ENCODE measurements around the gene JRKL. TPM values are rescaled to one million over a fixed set of nuclear protein-coding genes. Genes with fewer than 3 reads are reported as not detected.

Gene JRKL
- total RNA-seq, 1 donor from 2014 or later: 10.2 TPM

- Mint-ChIP-seq H3K27ac (no peak overlapping the region), H3K4me1 (ENCODE audit: low read depth) (peaks cover 6% of the 10 kb centered on the region), H3K9me3 (no peaks in the 10 kb centered on the region), H3K36me3 (ENCODE audit: low read depth) (peaks cover 19% of the 10 kb centered on the region), H3K27me3 (ENCODE audit: insufficient read depth) (no peaks in the 10 kb centered on the region), H3K4me3 (no peak overlapping the region)
- no peak for DNase-seq (ENCODE audit: low spot score)
- intact Hi-C loops (cut with micrococcal nuclease): no loop called here
Measured at GRCh38 chr11:96367342-96367741, 22.5 kb upstream of the JRKL start.

GRCh38 chr11:96373826-96374225, 16.0 kb upstream of the JRKL start:
- Mint-ChIP-seq H3K9me3 (no peaks in the 10 kb centered on the region), H3K4me3 (no peak overlapping the region), H3K36me3 (ENCODE audit: low read depth) (peaks cover 37% of the 10 kb centered on the region), H3K4me1 (ENCODE audit: low read depth) (peaks cover 11% of the 10 kb centered on the region), H3K27me3 (ENCODE audit: insufficient read depth) (no peaks in the 10 kb centered on the region), H3K27ac (no peak overlapping the region)
- DNase-seq (ENCODE audit: low spot score): no peak
- intact Hi-C loops (cut with micrococcal nuclease): no loop called here

GRCh38 chr11:96376796-96377195, 13.0 kb upstream of the JRKL start:
- H3K4me1 Mint-ChIP-seq (ENCODE audit: low read depth): peaks cover 11% of the 10 kb centered on the region
- H3K27ac Mint-ChIP-seq: no peak overlapping the region
- no peak overlapping the region for H3K4me3 Mint-ChIP-seq
- intact Hi-C loops (cut with micrococcal nuclease): no loop called here
- peaks cover 39% of the 10 kb centered on the region for H3K36me3 Mint-ChIP-seq (ENCODE audit: low read depth)
- no peaks in the 10 kb centered on the region for H3K27me3 Mint-ChIP-seq (ENCODE audit: insufficient read depth)
- no peaks in the 10 kb centered on the region for H3K9me3 Mint-ChIP-seq
- no peak for DNase-seq (ENCODE audit: low spot score)

- no peaks in the 10 kb centered on the region for H3K9me3 Mint-ChIP-seq
- peak overlapping the region; percentile 52 for H3K4me3 Mint-ChIP-seq
- peaks cover 32% of the 10 kb centered on the region for H3K36me3 Mint-ChIP-seq (ENCODE audit: low read depth)
- DNase-seq (ENCODE audit: low spot score): no peak
- intact Hi-C loops (cut with micrococcal nuclease): no loop called here
- peak overlapping the region; percentile 1 for H3K27ac Mint-ChIP-seq
- no peaks in the 10 kb centered on the region for H3K27me3 Mint-ChIP-seq (ENCODE audit: insufficient read depth)
- peaks cover 50% of the 10 kb centered on the region for H3K4me1 Mint-ChIP-seq (ENCODE audit: low read depth)
Measured at GRCh38 chr11:96384156-96384555, 5.7 kb upstream of the JRKL start.

- intact Hi-C loops (cut with micrococcal nuclease): no loop called here
- DNase-seq (ENCODE audit: low spot score): no peak
- H3K4me3 Mint-ChIP-seq: no peak overlapping the region
- H3K27me3 Mint-ChIP-seq (ENCODE audit: insufficient read depth): no peaks in the 10 kb centered on the region
- H3K27ac Mint-ChIP-seq: no peak overlapping the region
- no peaks in the 10 kb centered on the region for H3K9me3 Mint-ChIP-seq
- peaks cover 27% of the 10 kb centered on the region for H3K36me3 Mint-ChIP-seq (ENCODE audit: low read depth)
- peaks cover 50% of the 10 kb centered on the region for H3K4me1 Mint-ChIP-seq (ENCODE audit: low read depth)
Measured at GRCh38 chr11:96385187-96385586, 4.6 kb upstream of the JRKL start.

- H3K27me3 Mint-ChIP-seq (ENCODE audit: insufficient read depth): no peaks in the 10 kb centered on the region
- intact Hi-C loops (cut with micrococcal nuclease): loop anchor here (1.0 kb wide), 7 partner anchors 46 to 1416 kb away; partner anchors contain the start of genes CEP57, CWC15, KDM4D and MAML2
- peak overlapping the region; percentile 95 for H3K4me3 Mint-ChIP-seq
- H3K36me3 Mint-ChIP-seq (ENCODE audit: low read depth): peaks cover 25% of the 10 kb centered on the region
- H3K4me1 Mint-ChIP-seq (ENCODE audit: low read depth): peaks cover 67% of the 10 kb centered on the region
- DNase-seq (ENCODE audit: low spot score): no peak
- peak overlapping the region; percentile 85 for H3K27ac Mint-ChIP-seq
- H3K9me3 Mint-ChIP-seq: no peaks in the 10 kb centered on the region
Measured at GRCh38 chr11:96388891-96389719, 708 bp upstream of the JRKL start.

GRCh38 chr11:96390488-96390792, 627 bp downstream of the JRKL start:
- DNase-seq (ENCODE audit: low spot score): no peak
- H3K9me3 Mint-ChIP-seq: no peaks in the 10 kb centered on the region
- intact Hi-C loops (cut with micrococcal nuclease): loop anchor here (2.0 kb wide), 2 partner anchors 378 to 466 kb away; partner anchors contain the start of gene MTMR2
- H3K27ac Mint-ChIP-seq: peak overlapping the region; percentile 85
- H3K4me1 Mint-ChIP-seq (ENCODE audit: low read depth): peaks cover 59% of the 10 kb centered on the region
- H3K4me3 Mint-ChIP-seq: peak overlapping the region; percentile 95
- peaks cover 16% of the 10 kb centered on the region for H3K36me3 Mint-ChIP-seq (ENCODE audit: low read depth)
- no peaks in the 10 kb centered on the region for H3K27me3 Mint-ChIP-seq (ENCODE audit: insufficient read depth)

- Mint-ChIP-seq H3K36me3 (ENCODE audit: low read depth) (peaks cover 15% of the 10 kb centered on the region), H3K27me3 (ENCODE audit: insufficient read depth) (no peaks in the 10 kb centered on the region), H3K4me1 (ENCODE audit: low read depth) (peaks cover 53% of the 10 kb centered on the region), H3K9me3 (no peaks in the 10 kb centered on the region), H3K27ac (no peak overlapping the region), H3K4me3 (peak overlapping the region; percentile 95)
- intact Hi-C loops (cut with micrococcal nuclease): loop anchor here (2.0 kb wide), 3 partner anchors 35 to 467 kb away; partner anchors contain the start of gene MTMR2
- DNase-seq (ENCODE audit: low spot score): no peak
Measured at GRCh38 chr11:96391698-96392307, 2.0 kb downstream of the JRKL start.

- Mint-ChIP-seq H3K4me1 (ENCODE audit: low read depth) (peaks cover 32% of the 10 kb centered on the region), H3K9me3 (no peaks in the 10 kb centered on the region), H3K27ac (no peak overlapping the region), H3K27me3 (ENCODE audit: insufficient read depth) (no peaks in the 10 kb centered on the region), H3K36me3 (ENCODE audit: low read depth) (peaks cover 12% of the 10 kb centered on the region), H3K4me3 (no peak overlapping the region)
- intact Hi-C loops (cut with micrococcal nuclease): loop anchor here (1.0 to 2.0 kb wide), 4 partner anchors 33 to 558 kb away; no protein-coding TSS in a partner anchor
- DNase-seq (ENCODE audit: low spot score): no peak
Measured at GRCh38 chr11:96393753-96394348, 4.0 kb downstream of the JRKL start.

GRCh38 chr11:96394773-96395172, 5.0 kb downstream of the JRKL start:
- no peak overlapping the region for H3K27ac Mint-ChIP-seq
- peaks cover 12% of the 10 kb centered on the region for H3K36me3 Mint-ChIP-seq (ENCODE audit: low read depth)
- peaks cover 29% of the 10 kb centered on the region for H3K4me1 Mint-ChIP-seq (ENCODE audit: low read depth)
- intact Hi-C loops (cut with micrococcal nuclease): loop anchor here (5.0 kb wide), 1 partner anchor 422 kb away; no protein-coding TSS in a partner anchor
- H3K27me3 Mint-ChIP-seq (ENCODE audit: insufficient read depth): no peaks in the 10 kb centered on the region
- DNase-seq (ENCODE audit: low spot score): no peak
- no peaks in the 10 kb centered on the region for H3K9me3 Mint-ChIP-seq
- no peak overlapping the region for H3K4me3 Mint-ChIP-seq

GRCh38 chr11:96396637-96397036, 6.8 kb downstream of the JRKL start:
- H3K9me3 Mint-ChIP-seq: no peaks in the 10 kb centered on the region
- no peak for DNase-seq (ENCODE audit: low spot score)
- H3K27ac Mint-ChIP-seq: no peak overlapping the region
- no peak overlapping the region for H3K4me3 Mint-ChIP-seq
- intact Hi-C loops (cut with micrococcal nuclease): loop anchor here (5.0 kb wide), 1 partner anchor 424 kb away; no protein-coding TSS in a partner anchor
- peaks cover 15% of the 10 kb centered on the region for H3K4me1 Mint-ChIP-seq (ENCODE audit: low read depth)
- H3K27me3 Mint-ChIP-seq (ENCODE audit: insufficient read depth): peaks cover 2% of the 10 kb centered on the region
- peaks cover 3% of the 10 kb centered on the region for H3K36me3 Mint-ChIP-seq (ENCODE audit: low read depth)

GRCh38 chr11:96397863-96398262, 8.1 kb downstream of the JRKL start:
- Mint-ChIP-seq H3K4me3 (no peak overlapping the region), H3K9me3 (no peaks in the 10 kb centered on the region), H3K27ac (no peak overlapping the region), H3K27me3 (ENCODE audit: insufficient read depth) (peaks cover 7% of the 10 kb centered on the region), H3K4me1 (ENCODE audit: low read depth) (peaks cover 6% of the 10 kb centered on the region), H3K36me3 (ENCODE audit: low read depth) (no peaks in the 10 kb centered on the region)
- DNase-seq (ENCODE audit: low spot score): no peak
- intact Hi-C loops (cut with micrococcal nuclease): loop anchor here (5.0 kb wide), 1 partner anchor 426 kb away; no protein-coding TSS in a partner anchor

GRCh38 chr11:96400697-96401096, 10.9 kb downstream of the JRKL start:
- no peaks in the 10 kb centered on the region for H3K4me1 Mint-ChIP-seq (ENCODE audit: low read depth)
- H3K4me3 Mint-ChIP-seq: no peak overlapping the region
- no peaks in the 10 kb centered on the region for H3K36me3 Mint-ChIP-seq (ENCODE audit: low read depth)
- peaks cover 12% of the 10 kb centered on the region for H3K27me3 Mint-ChIP-seq (ENCODE audit: insufficient read depth)
- no peak for DNase-seq (ENCODE audit: low spot score)
- intact Hi-C loops (cut with micrococcal nuclease): no loop called here
- no peaks in the 10 kb centered on the region for H3K9me3 Mint-ChIP-seq
- no peak overlapping the region for H3K27ac Mint-ChIP-seq

All from activated T-helper 1 cell treated with anti-CD3 and anti-CD28 coated beads, Interleukin-12 subunit alpha, Interleukin-12 subunit beta, Interleukin-2, Interleukin-4 antibody, amounts not matched to agents 30 ng/mL and 10 ng/mL and 1 ng/mL, durations not matched to agents 14 hours and 24 hours and 36 hours (primary cell).